CD8-positive, alpha-beta memory T cell (primary cell): ENCODE results near the gene SMAD1. TPM values are rescaled to one million over a fixed set of nuclear protein-coding genes. Genes with fewer than 3 reads are reported as not detected.
A peak's percentile ranks its signal among the peaks of the same experiment; 100 is the strongest.

ENCODE experiments used
- CTCF ChIA-PET: fragments of 350-600 bp; sonication (Branson Sonifier 250); formaldehyde crosslinking; loops from one replicate; lab custom pipeline; 2021; ENCODE audit warnings: antibody characterized with exemption; lab: Charles Lee
- POLR2A ChIA-PET: fragments of 350-600 bp; sonication (Branson Sonifier 250); formaldehyde crosslinking; loops from one replicate; lab custom pipeline; 2021; ENCODE audit warnings: antibody characterized with exemption; lab: Charles Lee
- DNase-seq, 5 donors: peaks; one replicate each; pipeline versions ENCODE4 v3.0.0 to v3.0.0-alpha.2; 2020 to 2022; ENCODE audit warnings: mixed read lengths in 1 of 5
- H3K27ac ChIP-seq: one replicate; pipeline ENCODE4 v1.7.0; 2013; ENCODE audit warnings: low read depth, mild to moderate bottlenecking, low read length, moderate library complexity
- H3K27me3 ChIP-seq: 2 replicates; pipeline ENCODE4 v1.7.0; 2013; ENCODE audit warnings: low read length, mild to moderate bottlenecking; ENCODE audit not compliant: insufficient read depth, poor library complexity, severe bottlenecking
- H3K36me3 ChIP-seq: 2 replicates; pipeline ENCODE4 v1.7.0; 2013; ENCODE audit warnings: mild to moderate bottlenecking, low read length, moderate library complexity; ENCODE audit not compliant: insufficient read depth
- H3K4me1 ChIP-seq: 2 replicates; pipeline ENCODE4 v1.7.0; 2013; ENCODE audit warnings: mild to moderate bottlenecking, low read length, moderate library complexity; ENCODE audit not compliant: insufficient read depth
- H3K4me3 ChIP-seq: 2 replicates; pipeline ENCODE4 v1.7.0; 2013; ENCODE audit warnings: mild to moderate bottlenecking, low read length
- H3K9me3 ChIP-seq: 2 replicates; pipeline ENCODE4 v1.7.0; 2013; ENCODE audit warnings: mild to moderate bottlenecking, low read length
- H3K27ac Mint-ChIP-seq, 8 donors: one replicate each; pipeline ENCODE4 v1.8.0; 2020 to 2021; ENCODE audit warnings: mixed read lengths in 8 of 8, mild to moderate bottlenecking in 6 of 8, inconsistent platforms in 3 of 8, moderate library complexity in 3 of 8
- H3K27me3 Mint-ChIP-seq, 2 donors: one replicate each; pipeline ENCODE4 v1.8.0; 2020 to 2021; ENCODE audit warnings: mixed read lengths in 2 of 2, mild to moderate bottlenecking in 1 of 2, moderate library complexity in 1 of 2
- H3K36me3 Mint-ChIP-seq, 3 donors: one replicate each; pipeline ENCODE4 v1.8.0; 2020 to 2021; ENCODE audit warnings: mixed read lengths in 3 of 3, inconsistent platforms in 1 of 3, mild to moderate bottlenecking in 1 of 3
- H3K4me1 Mint-ChIP-seq, 3 donors: one replicate each; pipeline ENCODE4 v1.8.0; 2020 to 2021; ENCODE audit warnings: mixed read lengths in 3 of 3, inconsistent platforms in 1 of 3, mild to moderate bottlenecking in 1 of 3
- H3K4me3 Mint-ChIP-seq, 7 donors: one replicate each; pipeline ENCODE4 v1.8.0; 2020 to 2021; ENCODE audit warnings: mixed read lengths in 7 of 7, mild to moderate bottlenecking in 6 of 7, moderate library complexity in 4 of 7, inconsistent platforms in 2 of 7
- H3K9me3 Mint-ChIP-seq, 5 donors: one replicate each; pipeline ENCODE4 v1.8.0; 2020 to 2022; ENCODE audit warnings: mixed read lengths in 5 of 5, mild to moderate bottlenecking in 3 of 5, moderate library complexity in 2 of 5, inconsistent platforms in 1 of 5
- polyA plus RNA-seq: library from polyadenylated mRNA; unstranded; fragments of 300-500 nt; fragmentation: Illumina TruSeq; gene quantifications from one replicate; pipeline ENCODE4 v1.2.3, GENCODE V29; 2021
- total RNA-seq, 2 experiments: library from RNA; stranded (reverse); gene quantifications; one replicate each; pipeline ENCODE4 v1.2.3, GENCODE V29; 2021

The SMAD1 gene
- total and polyA plus RNA-seq, 3 experiments from 2014 or later, result 0.52 to 1.6 (median 1.3) TPM

- Histone ChIP-seq H3K9me3 (no peaks in the 10 kb centered on the region), H3K4me3 (no peak overlapping the region), H3K36me3 (no peaks in the 10 kb centered on the region), H3K4me1 (no peaks in the 10 kb centered on the region), H3K27ac (no peak overlapping the region), H3K27me3 (no peaks in the 10 kb centered on the region)
- Mint-ChIP-seq H3K9me3 (peaks cover 0 to 4% (median 0%) of the 10 kb centered on the region in 5 donors), H3K4me1 (no peaks in the 10 kb centered on the region), H3K27me3 (peaks cover 0 to 3% of the 10 kb centered on the region in 2 donors), H3K4me3 (no peak overlapping the region), H3K27ac (no peak overlapping the region), H3K36me3 (no peaks in the 10 kb centered on the region)
- no peak for DNase-seq
- CTCF ChIA-PET, result no interaction called here
- POLR2A ChIA-PET, result no interaction called here
These were observed 35.5 kb upstream of the SMAD1 start for GRCh38 chr4:145446184-145446583.

GRCh38 chr4:145451895-145452294, 29.8 kb upstream of the SMAD1 start:
- Histone ChIP-seq H3K9me3 (no peaks in the 10 kb centered on the region), H3K36me3 (no peaks in the 10 kb centered on the region), H3K27me3 (no peaks in the 10 kb centered on the region), H3K27ac (no peak overlapping the region), H3K4me1 (no peaks in the 10 kb centered on the region), H3K4me3 (no peak overlapping the region)
- H3K27me3 Mint-ChIP-seq, result peaks cover 3 to 22% of the 10 kb centered on the region in 2 donors
- ChIA-PET CTCF (no interaction called here), POLR2A (no interaction called here)
- H3K4me1 Mint-ChIP-seq, result no peaks in the 10 kb centered on the region
- no peak overlapping the region for H3K4me3 Mint-ChIP-seq
- peaks cover 0 to 2% (median 0%) of the 10 kb centered on the region in 5 donors for H3K9me3 Mint-ChIP-seq
- DNase-seq, result no peak
- H3K36me3 Mint-ChIP-seq, result no peaks in the 10 kb centered on the region
- H3K27ac Mint-ChIP-seq, result no peak overlapping the region

- H3K4me1 ChIP-seq, result no peaks in the 10 kb centered on the region
- Mint-ChIP-seq H3K4me3 (no peak overlapping the region), H3K4me1 (no peaks in the 10 kb centered on the region), H3K27ac (peak overlapping the region in 1 of 8 donors; percentile 20), H3K36me3 (no peaks in the 10 kb centered on the region), H3K9me3 (peaks cover 0 to 2% (median 0%) of the 10 kb centered on the region in 5 donors), H3K27me3 (peaks cover 3 to 22% of the 10 kb centered on the region in 2 donors)
- no peak overlapping the region for H3K4me3 ChIP-seq
- no peak overlapping the region for H3K27ac ChIP-seq
- ChIA-PET POLR2A (no interaction called here), CTCF (no interaction called here)
- H3K9me3 ChIP-seq, result no peaks in the 10 kb centered on the region
- DNase-seq, result no peak
- H3K27me3 ChIP-seq, result no peaks in the 10 kb centered on the region
- no peaks in the 10 kb centered on the region for H3K36me3 ChIP-seq
These were observed 29.0 kb upstream of the SMAD1 start for GRCh38 chr4:145452447-145453162.

- H3K9me3 ChIP-seq, result no peaks in the 10 kb centered on the region
- no peaks in the 10 kb centered on the region for H3K36me3 Mint-ChIP-seq
- no peak overlapping the region for H3K4me3 ChIP-seq
- no peak for DNase-seq
- no peak overlapping the region for H3K4me3 Mint-ChIP-seq
- peaks cover 0 to 2% (median 0%) of the 10 kb centered on the region in 5 donors for H3K9me3 Mint-ChIP-seq
- no peaks in the 10 kb centered on the region for H3K4me1 Mint-ChIP-seq
- H3K27me3 Mint-ChIP-seq, result peaks cover 3 to 22% of the 10 kb centered on the region in 2 donors
- H3K27me3 ChIP-seq, result no peaks in the 10 kb centered on the region
- ChIA-PET CTCF (no interaction called here), POLR2A (no interaction called here)
- no peaks in the 10 kb centered on the region for H3K36me3 ChIP-seq
- no peak overlapping the region for H3K27ac Mint-ChIP-seq
- H3K4me1 ChIP-seq, result no peaks in the 10 kb centered on the region
- H3K27ac ChIP-seq, result no peak overlapping the region
These were observed 28.5 kb upstream of the SMAD1 start for GRCh38 chr4:145453163-145453520.

- Histone ChIP-seq H3K27ac (no peak overlapping the region), H3K4me1 (no peaks in the 10 kb centered on the region), H3K4me3 (no peak overlapping the region), H3K27me3 (peaks cover 3% of the 10 kb centered on the region), H3K36me3 (no peaks in the 10 kb centered on the region), H3K9me3 (no peaks in the 10 kb centered on the region)
- ChIA-PET POLR2A (no interaction called here), CTCF (no interaction called here)
- no peak for DNase-seq
- peaks cover 0 to 9% (median 7%) of the 10 kb centered on the region in 5 donors for H3K9me3 Mint-ChIP-seq
- H3K4me1 Mint-ChIP-seq, result no peaks in the 10 kb centered on the region
- no peak overlapping the region for H3K4me3 Mint-ChIP-seq
- no peak overlapping the region for H3K27ac Mint-ChIP-seq
- H3K27me3 Mint-ChIP-seq, result peaks cover 4 to 11% of the 10 kb centered on the region in 2 donors
- H3K36me3 Mint-ChIP-seq, result peaks cover 0 to 4% (median 0%) of the 10 kb centered on the region in 3 donors
These were observed 8.4 kb upstream of the SMAD1 start for GRCh38 chr4:145473203-145473602.

- H3K9me3 Mint-ChIP-seq, result peaks cover 0 to 2% (median 0%) of the 10 kb centered on the region in 5 donors
- H3K9me3 ChIP-seq, result no peaks in the 10 kb centered on the region
- POLR2A ChIA-PET, result no interaction called here
- no peaks in the 10 kb centered on the region for H3K36me3 ChIP-seq
- peaks cover 6% of the 10 kb centered on the region for H3K4me1 ChIP-seq
- H3K4me1 Mint-ChIP-seq, result peaks cover 4 to 9% (median 9%) of the 10 kb centered on the region in 3 donors
- no peak overlapping the region for H3K27ac ChIP-seq
- H3K27ac Mint-ChIP-seq, result no peak overlapping the region
- H3K4me3 Mint-ChIP-seq, result peak overlapping the region in 6 of 7 donors; percentile 62 to 84 (median 76)
- no peak overlapping the region for H3K4me3 ChIP-seq
- peaks cover 18 to 37% of the 10 kb centered on the region in 2 donors for H3K27me3 Mint-ChIP-seq
- peaks cover 20% of the 10 kb centered on the region for H3K27me3 ChIP-seq
- CTCF ChIA-PET, result no interaction called here
- peaks cover 0 to 4% (median 0%) of the 10 kb centered on the region in 3 donors for H3K36me3 Mint-ChIP-seq
- DNase-seq, result no peak
These were observed 1.4 kb upstream of the SMAD1 start for GRCh38 chr4:145480257-145480656.

GRCh38 chr4:145481942-145482208, 222 bp downstream of the SMAD1 start:
- H3K4me1 ChIP-seq, result peaks cover 6% of the 10 kb centered on the region
- Mint-ChIP-seq H3K36me3 (peaks cover 0 to 2% (median 0%) of the 10 kb centered on the region in 3 donors), H3K27ac (no peak overlapping the region), H3K4me1 (peaks cover 4 to 9% (median 9%) of the 10 kb centered on the region in 3 donors), H3K27me3 (peaks cover 18 to 39% of the 10 kb centered on the region in 2 donors), H3K9me3 (peaks cover 0 to 2% (median 0%) of the 10 kb centered on the region in 5 donors), H3K4me3 (no peak overlapping the region)
- no peaks in the 10 kb centered on the region for H3K9me3 ChIP-seq
- H3K4me3 ChIP-seq, result no peak overlapping the region
- POLR2A ChIA-PET, result no interaction called here
- peak in 1 of 5 donors; percentile 2 for DNase-seq
- no peak overlapping the region for H3K27ac ChIP-seq
- CTCF ChIA-PET, result no interaction called here
- peaks cover 20% of the 10 kb centered on the region for H3K27me3 ChIP-seq
- H3K36me3 ChIP-seq, result no peaks in the 10 kb centered on the region

GRCh38 chr4:145482209-145483037, 770 bp downstream of the SMAD1 start:
- ChIA-PET CTCF (no interaction called here), POLR2A (no interaction called here)
- peaks cover 18 to 40% of the 10 kb centered on the region in 2 donors for H3K27me3 Mint-ChIP-seq
- Histone ChIP-seq H3K4me1 (peaks cover 6% of the 10 kb centered on the region), H3K27me3 (peaks cover 19% of the 10 kb centered on the region), H3K27ac (no peak overlapping the region), H3K4me3 (peak overlapping the region; percentile 53), H3K9me3 (no peaks in the 10 kb centered on the region), H3K36me3 (no peaks in the 10 kb centered on the region)
- no peak overlapping the region for H3K27ac Mint-ChIP-seq
- DNase-seq, result peak in 1 of 5 donors; percentile 4
- peaks cover 4 to 9% (median 9%) of the 10 kb centered on the region in 3 donors for H3K4me1 Mint-ChIP-seq
- peak overlapping the region in 2 of 7 donors; percentile 13 to 83 for H3K4me3 Mint-ChIP-seq
- H3K36me3 Mint-ChIP-seq, result peaks cover 0 to 2% (median 0%) of the 10 kb centered on the region in 3 donors
- H3K9me3 Mint-ChIP-seq, result peaks cover 0 to 2% (median 0%) of the 10 kb centered on the region in 5 donors
